ENCODE measurements around the gene RET.

RET gene

DNA sequence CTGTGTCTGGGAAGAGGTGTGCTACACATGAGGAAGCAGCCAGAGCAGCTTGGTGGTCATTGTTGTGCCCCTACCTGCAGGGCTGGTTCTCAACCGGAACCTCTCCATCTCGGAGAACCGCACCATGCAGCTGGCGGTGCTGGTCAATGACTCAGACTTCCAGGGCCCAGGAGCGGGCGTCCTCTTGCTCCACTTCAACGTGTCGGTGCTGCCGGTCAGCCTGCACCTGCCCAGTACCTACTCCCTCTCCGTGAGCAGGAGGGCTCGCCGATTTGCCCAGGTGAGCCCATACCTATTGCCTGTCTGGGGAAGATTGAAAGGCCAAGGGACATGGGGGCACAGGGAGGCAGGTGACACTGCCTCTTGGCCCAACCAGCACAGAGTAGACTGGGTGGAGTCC lies 32.1 kb downstream of the RET start:
- no peak for DNase-seq (ENCODE audit: low read depth in 2 of 2)

DNA sequence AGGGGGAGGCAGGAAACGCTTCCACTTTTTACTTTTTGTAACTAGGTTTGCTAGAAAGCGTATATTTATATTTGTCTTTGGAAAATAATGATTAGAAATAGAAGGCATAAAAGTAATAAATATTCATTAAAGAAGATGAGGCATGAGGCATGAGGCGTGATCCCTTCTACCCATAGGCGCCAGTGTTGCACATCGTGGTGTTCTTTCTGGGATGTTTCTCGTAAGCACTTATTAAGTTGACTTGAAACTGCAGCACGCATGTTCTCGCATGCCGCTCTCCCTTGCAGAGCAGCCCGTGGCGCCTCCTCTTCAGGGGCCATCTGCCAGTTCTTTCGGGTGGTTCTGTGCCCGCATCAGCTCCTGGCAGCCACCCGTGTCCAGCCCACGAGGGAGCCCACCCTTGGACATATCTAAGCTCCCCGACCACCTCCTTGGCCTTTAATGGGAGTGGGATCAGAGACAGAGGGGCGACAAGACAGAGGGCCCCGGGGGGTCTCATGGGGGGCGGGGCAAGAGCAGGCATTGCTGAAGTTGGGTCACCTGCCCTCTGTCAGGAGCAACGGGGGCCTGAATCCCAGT lies 32.9 kb downstream of the RET start:
- no peak for DNase-seq (ENCODE audit: low read depth in 2 of 2)

DNA sequence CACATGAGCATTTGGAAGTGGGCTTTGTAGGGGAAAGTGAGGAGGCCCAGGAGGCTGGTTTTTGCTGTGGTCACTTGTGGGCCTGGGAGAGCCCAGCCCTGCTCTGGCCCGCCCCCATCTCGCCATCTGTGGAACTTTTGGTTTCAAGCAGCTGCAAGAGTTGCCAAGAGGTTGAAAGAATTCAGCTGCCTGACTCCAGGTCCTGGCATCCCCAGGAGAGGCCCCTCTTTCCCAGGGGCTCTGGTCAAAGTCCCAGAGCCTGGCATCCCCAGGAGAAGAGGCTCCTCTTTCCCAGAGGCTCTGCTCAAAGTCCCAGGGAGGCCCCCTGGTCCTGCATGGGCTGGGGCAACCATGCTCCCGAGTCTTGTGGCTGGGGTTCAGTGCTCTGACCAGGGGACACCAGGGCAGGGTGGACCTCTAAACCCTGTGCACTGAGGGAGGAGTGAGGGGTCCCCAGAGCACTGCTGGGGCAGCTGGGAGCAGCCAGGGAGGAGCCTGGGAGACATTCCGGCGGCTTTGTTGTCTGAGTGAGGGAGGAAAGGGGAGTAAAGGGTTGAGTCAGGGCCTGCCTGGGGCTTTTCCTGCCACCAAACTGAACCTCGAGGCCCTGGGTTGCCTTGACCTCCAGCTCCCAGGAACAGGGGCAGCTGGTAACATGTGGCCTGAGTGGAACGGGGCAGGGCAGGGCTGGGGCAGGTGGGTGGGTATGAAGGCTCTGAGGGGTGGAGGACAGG lies 33.6 kb downstream of the RET start:
- no peak for DNase-seq (ENCODE audit: low read depth in 2 of 2)

DNA sequence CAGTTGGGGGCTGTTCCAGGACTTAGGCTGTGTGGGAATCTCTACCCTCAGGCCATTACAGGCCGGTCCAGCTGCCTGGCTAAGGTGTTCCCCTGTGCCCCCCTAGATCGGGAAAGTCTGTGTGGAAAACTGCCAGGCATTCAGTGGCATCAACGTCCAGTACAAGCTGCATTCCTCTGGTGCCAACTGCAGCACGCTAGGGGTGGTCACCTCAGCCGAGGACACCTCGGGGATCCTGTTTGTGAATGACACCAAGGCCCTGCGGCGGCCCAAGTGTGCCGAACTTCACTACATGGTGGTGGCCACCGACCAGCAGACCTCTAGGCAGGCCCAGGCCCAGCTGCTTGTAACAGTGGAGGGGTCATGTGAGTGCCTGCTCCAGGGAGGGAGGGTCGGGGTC lies 34.2 kb downstream of the RET start:
- DNase-seq (ENCODE audit: low read depth in 2 of 2) = no peak

DNA sequence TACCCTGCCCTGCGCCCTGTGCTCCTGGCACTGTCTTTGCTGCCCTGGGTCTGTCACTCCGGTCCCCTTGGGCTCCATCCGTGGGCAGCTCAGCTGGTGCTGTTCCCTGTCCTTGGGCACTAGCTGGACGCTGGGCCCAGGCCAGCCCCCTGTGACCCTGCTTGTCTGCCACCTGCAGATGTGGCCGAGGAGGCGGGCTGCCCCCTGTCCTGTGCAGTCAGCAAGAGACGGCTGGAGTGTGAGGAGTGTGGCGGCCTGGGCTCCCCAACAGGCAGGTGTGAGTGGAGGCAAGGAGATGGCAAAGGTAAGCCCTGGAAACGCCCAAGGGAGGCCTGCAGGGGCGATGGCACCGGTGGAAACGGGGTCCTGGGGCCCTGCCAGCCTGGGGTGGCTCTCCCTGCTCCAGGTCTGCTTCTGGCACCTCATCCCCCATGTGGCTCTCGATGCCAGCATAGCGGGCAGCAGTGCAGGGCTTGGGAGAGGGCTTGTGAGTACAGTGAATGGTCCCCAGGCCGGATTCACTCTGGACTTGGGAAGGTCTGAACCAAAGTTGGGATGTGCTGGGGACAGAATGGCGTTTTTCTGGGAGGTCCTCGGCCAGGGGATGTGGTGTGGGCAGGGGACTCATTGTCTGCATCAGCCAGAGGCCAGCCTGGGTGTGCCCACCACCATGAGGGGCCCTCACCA lies 35.2 kb downstream of the RET start:
- no peak for DNase-seq (ENCODE audit: low read depth in 2 of 2)

DNA sequence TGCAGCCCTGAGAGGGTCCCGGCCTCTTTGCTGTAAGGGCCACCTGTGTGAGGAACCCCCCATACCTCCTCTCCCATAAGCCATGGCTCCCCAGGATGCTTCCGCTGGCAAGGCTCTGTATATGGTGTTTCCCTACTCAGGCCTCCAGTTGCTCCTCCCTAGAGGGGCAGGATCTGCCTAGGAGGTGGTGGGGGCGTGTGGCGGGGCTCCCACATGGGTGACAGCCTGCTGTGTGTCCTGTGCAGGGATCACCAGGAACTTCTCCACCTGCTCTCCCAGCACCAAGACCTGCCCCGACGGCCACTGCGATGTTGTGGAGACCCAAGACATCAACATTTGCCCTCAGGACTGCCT lies 35.7 kb downstream of the RET start:
- DNase-seq (ENCODE audit: low read depth in 2 of 2) = no peak

DNA sequence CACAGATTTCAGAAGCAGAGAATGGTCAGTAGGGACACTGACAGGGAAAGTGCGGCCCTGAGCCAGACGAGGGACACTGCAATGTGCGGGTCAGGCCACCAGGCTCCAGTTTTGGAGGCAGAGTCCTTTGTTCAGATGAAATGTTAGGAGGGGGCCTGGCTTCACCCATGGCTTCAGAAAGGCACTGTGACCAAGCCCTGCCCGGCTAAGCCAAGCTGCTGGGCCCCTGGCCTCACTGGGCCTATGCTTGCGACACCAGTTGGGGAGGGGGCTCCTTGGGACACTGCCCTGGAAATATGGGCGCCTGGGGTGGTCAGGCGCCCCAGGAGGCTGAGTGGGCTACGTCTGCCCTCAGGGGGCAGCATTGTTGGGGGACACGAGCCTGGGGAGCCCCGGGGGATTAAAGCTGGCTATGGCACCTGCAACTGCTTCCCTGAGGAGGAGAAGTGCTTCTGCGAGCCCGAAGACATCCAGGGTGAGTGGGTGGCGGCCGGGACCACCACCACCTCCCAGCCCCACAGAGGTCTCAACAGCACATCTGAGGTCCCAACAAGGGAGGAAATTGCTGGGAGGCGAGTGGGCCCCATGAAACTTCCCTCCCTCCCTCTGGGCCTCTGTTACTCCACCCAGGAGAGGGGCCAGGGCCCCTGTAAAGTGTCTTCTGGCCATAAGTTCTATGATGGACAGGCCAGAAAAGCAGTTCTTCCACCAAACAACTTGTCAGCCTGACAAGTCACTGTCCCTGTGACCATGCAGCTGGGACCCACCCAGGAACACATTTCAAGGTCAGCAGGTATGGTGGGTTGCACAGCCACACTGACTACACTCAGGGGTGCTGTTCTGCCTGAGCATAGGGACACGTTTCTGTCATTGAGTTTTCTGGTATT lies 36.6 kb downstream of the RET start:
- DNase-seq (ENCODE audit: low read depth in 2 of 2) = no peak

DNA sequence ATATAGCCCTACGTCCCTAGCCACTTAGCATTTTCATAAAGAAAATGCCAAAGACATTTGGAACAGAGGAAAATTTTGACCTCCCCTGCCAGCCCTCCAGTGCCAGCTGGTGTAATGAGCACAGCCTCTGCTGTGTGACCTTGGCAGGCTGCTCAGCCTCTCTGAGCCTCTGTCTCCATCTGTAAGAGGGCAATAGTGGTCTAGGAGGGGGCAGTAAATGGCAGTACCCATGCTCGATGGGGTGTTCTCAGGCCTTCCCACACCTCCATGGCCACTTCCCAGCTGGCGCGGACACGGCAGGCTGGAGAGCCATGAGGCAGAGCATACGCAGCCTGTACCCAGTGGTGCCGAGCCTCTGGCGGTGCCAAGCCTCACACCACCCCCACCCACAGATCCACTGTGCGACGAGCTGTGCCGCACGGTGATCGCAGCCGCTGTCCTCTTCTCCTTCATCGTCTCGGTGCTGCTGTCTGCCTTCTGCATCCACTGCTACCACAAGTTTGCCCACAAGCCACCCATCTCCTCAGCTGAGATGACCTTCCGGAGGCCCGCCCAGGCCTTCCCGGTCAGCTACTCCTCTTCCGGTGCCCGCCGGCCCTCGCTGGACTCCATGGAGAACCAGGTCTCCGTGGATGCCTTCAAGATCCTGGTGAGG lies 37.3 kb downstream of the RET start:
- no peak for DNase-seq (ENCODE audit: low read depth in 2 of 2)

DNA sequence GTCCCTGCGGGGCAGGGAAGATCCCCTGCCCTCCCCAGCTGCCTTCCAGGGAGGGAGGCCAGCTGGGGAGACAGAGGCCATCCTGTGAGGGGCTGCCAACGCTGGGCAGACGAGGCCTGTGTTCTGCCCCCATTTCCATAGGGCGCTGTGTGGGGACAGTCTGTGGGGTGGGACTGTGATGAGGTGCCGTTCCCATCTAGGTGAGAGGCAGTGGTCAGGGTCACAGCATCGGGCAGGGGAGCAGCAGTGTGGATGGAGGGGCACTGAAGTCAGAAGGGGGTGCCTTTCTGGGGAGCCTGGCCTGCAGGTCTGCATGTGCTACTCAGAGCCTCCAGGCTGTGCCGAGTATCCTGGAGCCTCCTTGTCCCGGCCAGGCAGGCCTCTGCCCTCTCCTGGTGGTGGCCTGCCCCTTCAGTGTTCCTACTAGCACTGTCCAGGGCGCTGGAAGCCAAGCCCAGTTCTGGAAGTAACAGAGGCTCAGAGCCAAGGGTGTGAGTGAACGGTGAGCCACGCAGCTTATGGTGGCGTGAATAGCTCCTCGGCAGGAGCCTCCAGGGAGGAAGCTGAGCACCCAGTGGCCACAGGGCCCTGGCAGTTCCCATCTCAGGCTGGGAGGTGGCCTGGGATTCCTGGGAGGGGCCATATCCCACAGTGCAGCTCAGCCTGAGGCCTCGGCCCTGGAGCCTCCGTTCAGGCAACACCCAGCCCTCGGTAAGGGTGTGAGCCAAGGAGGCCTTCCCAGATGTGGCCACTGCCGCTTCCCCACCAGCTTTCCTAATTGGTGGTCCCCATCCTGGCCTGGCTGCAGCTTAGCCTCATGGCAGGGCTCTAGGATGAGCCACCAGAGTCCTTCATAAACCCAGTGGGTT lies 38.1 kb downstream of the RET start:
- DNase-seq (ENCODE audit: low read depth in 2 of 2) = no peak

DNA sequence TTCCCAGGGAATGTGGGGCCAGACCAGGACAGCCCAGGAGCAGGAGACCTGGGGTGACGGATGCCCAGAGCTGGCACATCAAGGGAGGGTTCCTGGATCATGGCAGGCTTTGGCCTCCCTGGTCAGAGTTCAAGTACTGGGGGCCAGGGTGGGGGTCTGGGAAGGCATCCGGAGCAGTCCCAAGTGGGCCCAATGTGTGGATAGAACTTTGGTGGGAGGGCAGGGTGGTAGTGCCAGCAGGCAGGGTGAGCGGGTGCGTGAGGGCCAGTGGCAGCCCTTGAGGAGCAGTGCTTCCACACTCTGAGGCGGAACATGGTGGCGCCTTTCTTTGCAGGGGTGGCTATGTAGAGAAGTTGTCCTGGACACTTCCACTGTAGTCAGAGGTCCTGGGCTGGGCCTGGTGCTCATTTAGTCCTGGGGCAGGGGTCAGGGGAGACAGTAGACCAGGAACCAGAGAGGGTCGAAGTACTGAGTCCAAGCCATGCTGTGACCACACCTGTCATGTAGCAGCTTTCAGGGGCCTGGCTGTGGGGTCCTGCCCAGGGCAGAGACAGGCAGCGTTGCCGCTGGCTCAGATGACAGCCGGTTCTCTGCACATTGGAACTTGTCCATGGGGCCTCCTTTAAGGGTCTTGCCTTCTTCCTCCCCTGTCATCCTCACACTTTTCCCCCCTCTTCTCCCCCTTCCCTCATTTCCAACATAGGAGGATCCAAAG lies 39.2 kb downstream of the RET start:
- no peak for DNase-seq (ENCODE audit: low read depth in 2 of 2)

DNA sequence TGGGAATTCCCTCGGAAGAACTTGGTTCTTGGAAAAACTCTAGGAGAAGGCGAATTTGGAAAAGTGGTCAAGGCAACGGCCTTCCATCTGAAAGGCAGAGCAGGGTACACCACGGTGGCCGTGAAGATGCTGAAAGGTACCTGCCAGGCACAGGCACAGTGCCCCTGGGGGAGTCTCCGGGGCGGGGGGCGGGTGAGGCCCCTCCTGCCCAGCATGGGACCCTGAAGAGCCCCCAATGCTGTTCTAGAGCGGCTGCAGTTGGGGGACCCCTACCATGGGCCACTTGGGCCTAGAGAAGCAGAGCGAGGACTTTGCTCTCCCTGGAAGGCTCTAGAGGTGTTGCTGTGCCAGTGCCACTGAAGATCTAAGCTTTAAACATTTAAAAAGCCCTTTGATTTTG lies 39.7 kb downstream of the RET start:
- DNase-seq (ENCODE audit: low read depth in 2 of 2) = no peak

DNA sequence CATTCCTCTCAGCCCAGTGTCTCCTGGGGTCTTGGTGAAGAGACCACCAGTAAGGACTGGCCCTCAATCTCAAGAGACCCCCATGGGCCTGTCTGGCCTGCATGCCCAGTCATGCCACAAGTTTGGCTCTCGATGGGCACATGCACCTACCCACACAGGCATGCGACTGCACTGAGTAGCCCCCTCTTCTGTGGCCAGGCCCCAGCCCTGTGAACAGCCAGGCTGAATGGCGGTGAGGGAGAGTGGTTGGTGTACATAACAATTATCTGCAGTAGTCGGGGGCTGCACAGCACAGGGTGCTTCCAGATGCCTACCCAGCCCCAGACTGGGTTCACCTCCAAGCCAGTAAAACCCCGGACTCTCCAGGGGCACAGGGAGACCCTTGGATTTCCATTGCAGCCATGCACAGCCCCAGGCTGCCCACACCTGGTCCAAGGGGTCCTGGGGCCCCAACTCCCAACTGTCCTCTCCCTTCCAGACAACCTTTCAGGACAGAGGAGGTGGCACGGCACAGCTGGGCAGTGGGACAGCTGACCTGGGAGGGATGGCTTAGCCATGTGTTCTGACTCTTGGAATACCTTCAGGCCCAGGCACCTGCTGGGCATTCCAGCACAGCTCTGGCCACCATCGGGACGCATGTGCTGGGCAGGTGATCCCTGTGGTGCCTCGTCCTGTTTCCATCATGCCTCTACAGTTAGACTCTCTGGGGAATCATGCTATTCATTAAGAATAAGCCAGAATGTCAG lies 40.3 kb downstream of the RET start:
- DNase-seq (ENCODE audit: low read depth in 2 of 2) = no peak

- DNase-seq (ENCODE audit: low read depth in 2 of 2) = no peak
Measured at GRCh38 chr10:43117777-43118583, 41.1 kb downstream of the RET start.

GRCh38 chr10:43118631-43119415 lies 42.0 kb downstream of the RET start:
- no peak for DNase-seq (ENCODE audit: low read depth in 2 of 2)

DNA sequence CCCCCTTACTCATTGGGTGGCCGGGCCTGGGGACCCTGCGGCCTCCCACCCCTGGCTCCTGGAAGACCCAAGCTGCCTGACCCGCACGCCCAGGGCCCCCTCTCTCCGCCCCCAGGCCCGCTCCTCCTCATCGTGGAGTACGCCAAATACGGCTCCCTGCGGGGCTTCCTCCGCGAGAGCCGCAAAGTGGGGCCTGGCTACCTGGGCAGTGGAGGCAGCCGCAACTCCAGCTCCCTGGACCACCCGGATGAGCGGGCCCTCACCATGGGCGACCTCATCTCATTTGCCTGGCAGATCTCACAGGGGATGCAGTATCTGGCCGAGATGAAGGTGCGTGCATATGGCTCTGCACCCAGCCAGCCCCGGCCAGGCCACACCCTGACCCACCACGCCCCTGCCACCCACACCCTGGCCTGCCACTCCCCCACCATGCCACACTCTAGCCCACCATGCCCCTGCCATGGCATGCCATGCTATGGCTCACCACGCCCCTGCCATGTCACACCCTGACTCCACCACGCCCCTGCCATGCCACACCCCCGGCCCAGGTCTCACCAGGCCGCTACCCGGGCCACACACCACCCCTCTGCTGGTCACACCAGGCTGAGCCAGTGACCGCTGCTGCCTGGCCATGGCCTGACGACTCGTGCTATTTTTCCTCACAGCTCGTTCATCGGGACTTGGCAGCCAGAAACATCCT lies 42.7 kb downstream of the RET start:
- DNase-seq (ENCODE audit: low read depth in 2 of 2) = no peak

DNA sequence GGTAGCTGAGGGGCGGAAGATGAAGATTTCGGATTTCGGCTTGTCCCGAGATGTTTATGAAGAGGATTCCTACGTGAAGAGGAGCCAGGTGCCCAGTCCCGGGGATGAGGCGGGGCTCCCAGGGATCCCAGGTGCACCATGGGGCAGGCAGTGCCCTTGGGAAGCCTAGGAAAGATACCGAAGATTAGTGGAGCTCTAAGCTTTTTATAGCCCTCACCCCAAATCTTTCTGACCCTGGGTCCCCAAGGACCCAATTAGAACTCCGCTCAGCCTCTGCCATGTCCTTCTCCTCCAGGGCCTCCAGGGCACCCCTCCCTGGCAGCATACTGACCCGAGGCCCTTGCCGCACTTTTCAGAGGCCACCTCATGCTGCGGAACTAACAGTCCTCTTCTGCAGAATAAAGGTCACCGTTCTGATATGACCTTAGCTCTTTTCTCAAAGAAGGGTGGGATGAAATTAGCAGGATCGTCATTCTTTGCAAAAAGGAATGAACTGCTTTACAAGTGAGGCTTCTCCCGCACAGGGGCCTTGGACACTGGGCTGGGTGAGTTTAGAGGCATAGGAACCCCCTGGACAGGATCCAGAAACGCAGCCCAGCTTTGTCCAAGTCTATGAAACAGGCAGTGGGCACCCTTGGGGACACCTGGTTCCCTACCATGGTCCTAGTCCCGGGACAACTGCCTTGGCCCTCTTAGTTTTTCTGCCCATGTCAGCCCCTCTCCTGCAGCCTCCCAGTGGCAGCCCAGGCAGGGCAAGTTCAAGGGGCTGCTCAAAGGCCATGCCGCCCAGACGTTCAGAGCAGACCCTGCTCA lies 43.5 kb downstream of the RET start:
- DNase-seq (ENCODE audit: low read depth in 2 of 2) = no peak
